ENCODE data around the gene ADSS1.

GRCh38 chr14:104742586-104743455 lies 18.8 kb downstream of the ADSS1 start:
- TF ChIP-seq CTCF (IDR thresholded peaks at IDR 0.05 in 8 of 11, conservative IDR thresholded peaks at IDR 0.05 in 3 of 11) (no peak), POLR2A (IDR thresholded peaks at IDR 0.05) (no peak)
